Cardiac fibroblast (primary cell): ENCODE data around the gene TSC22D1.
"Not testable (repeated sequence)": the region's sequence is repeated elsewhere in the genome, so short reads cannot be mapped to it uniquely, and the experiment has no call there.

Experiments used
- DNase-seq, 2 donors: peaks; one replicate each; pipeline versions ENCODE4 v3.0.0 to v3.0.0-alpha.2; 2010; ENCODE audit warnings: low read depth in 2 of 2
- H3K4me3 ChIP-seq, 2 donors: replicated peaks in 1 of 2; 1 replicate in 1 of 2; 2 replicates in 1 of 2; pipeline ENCODE4 v1.5.1; 2011; ENCODE audit warnings: low read depth in 2 of 2, low read length in 2 of 2, mild to moderate bottlenecking in 2 of 2, moderate library complexity in 1 of 2
- CTCF ChIP-seq: IDR thresholded peaks from one replicate; pipeline ENCODE4 v1.5.1; 2011; ENCODE audit warnings: low read depth, mild to moderate bottlenecking, low read length, inconsistent platforms

TSC22D1 gene

DNA sequence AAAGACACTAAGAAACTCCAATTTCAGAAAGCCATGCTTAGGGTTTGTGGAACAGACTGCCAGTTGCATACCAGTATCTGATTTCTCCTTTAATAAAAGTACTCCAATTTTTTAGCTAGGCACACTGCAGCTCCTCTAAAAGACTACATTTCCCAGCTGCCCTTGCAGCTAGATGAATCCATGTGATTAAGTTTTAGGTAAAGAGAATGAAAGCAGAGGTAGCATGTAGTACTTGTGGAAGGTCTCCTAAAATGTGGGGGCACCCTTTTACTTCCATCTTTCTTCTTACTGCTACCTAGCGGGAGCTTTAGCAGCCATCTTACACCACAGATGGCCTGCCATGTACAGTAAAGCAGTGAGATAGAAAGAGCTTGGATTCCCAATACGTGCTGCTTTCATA is 33.0 kb upstream of the TSC22D1 start:
- H3K4me3 ChIP-seq = no peak overlapping the region
- TF ChIP-seq CTCF = no peak
- DNase-seq = no peak

DNA sequence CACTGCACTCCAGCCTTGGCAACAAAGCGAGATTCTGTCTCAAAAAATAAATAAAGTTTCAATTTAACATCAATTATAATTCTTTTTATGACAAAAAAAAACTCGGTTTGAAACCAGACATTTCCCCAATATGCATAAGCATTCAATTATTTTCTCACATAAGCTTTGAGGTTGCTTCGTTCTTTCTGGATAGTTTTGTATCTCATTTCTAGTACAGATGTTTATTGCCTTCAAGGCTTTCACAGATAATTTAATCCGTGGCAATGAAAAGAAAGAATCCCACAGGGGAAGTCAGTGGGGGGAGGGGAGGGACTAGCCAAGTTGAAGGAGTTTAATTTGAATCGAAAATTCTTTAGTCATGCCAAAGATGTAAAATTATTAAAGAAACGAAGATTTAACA is 29.6 kb upstream of the TSC22D1 start:
- DNase-seq = no peak
- no peak for TF ChIP-seq CTCF
- no peak overlapping the region for H3K4me3 ChIP-seq

DNA sequence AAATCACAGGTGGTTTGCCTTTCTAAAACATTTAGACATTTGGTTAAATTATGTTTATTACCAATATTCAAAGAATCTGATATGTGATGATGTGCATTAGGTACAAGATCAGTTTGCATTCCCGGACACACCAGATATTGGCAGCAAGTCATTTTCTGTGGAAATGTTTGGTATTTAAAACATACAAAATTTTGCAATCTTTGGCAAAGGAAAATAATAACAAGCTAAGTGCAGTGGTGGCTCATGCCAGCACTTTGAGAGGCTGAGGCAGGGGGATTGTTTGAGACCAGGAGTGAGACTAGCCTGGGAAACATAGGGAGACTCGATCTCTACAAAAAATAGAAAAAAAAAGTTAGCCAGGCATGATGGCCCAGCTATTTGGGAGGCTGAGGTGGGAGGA is 29.1 kb upstream of the TSC22D1 start:
- peak; percentile 10 to 32 for DNase-seq
- no peak for TF ChIP-seq CTCF
- H3K4me3 ChIP-seq = no peak overlapping the region

DNA sequence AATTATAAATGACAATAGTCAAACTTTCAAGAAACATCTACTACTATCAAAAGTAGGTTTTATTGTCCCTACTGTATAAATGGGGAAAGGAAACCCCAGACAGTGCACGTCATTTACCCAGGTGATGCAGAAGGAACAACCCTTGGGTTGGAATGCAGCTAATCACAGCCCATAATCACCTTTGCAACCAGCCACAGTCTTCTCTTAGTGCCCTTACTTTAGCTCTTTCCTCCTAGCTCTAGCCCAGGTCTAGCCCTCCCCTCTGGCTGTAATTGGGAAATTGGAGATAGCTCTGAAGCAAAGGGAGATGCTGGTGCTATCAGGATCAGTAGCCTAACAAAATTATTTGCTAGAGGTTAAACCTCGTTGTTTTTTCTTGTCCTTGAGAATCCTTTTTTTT is 25.5 kb upstream of the TSC22D1 start:
- DNase-seq = no peak
- no peak for TF ChIP-seq CTCF
- H3K4me3 ChIP-seq = no peak overlapping the region

DNA sequence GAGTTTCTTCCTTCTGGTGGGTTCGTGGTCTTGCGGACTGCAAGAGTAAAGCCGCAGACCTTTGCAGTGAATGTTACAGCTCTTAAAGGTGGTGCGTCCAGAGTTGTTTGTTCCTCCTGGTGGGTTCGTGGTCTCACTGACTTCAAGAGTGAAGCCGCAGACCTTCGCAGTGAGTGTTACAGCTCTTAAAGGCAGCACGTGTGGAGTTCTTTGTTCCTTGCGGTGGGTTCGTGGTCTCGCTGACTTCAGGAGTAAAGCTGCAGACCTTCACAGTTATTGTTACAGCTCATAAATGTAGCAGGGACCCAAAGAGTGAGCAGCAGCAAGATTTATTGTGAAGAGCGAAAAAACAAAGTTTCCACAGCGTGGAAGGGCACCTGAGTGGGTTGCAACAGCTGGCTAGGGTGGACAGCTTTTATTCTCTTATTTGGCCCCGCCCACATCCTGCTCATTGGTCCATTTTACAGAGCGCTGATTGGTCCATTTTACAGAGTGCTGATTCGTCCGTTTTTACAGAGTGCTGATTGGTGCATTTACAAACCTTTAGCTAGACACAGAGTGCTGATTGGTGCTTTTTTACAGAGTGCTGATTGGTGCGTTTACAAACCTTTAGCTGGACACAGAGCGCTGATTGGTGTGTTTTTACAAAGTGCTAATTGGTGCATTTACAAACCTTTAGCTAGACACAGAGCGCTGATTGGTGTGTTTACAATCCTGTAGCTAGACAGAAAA is 17.9 kb upstream of the TSC22D1 start:
- H3K4me3 ChIP-seq = not testable (repeated sequence)

DNA sequence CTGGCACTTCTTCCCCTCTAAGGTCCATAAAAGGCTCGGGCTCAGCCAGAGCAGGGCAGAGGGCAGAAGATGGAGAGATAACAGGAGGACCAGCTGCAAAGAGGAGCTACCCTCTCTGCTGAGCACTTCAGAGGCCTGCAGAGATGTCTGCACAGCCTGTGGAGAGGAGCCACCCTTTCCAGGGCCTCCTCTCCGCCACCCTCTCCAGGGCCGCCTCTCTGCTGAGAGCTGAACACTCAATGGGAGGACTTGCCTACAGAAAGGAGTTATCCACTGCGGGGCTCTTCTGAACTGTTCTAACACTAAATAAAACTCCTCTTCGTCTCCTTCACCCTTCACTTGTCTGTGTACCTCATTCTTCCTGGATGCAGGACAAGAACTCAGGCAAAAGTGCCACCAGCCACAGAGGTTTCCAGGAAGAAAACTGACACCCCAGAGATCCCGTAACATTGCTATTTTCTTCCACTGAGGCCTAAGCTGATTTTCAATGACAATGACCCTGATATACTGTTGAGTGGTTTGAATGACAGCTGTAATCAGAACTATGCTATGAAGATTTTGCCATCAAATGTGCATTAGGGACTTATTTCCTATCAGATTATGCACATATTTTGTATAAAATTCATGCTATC is 16.2 kb upstream of the TSC22D1 start:
- no peak for TF ChIP-seq CTCF
- no peak overlapping the region for H3K4me3 ChIP-seq
- DNase-seq = no peak

More for the DNA sequence above, 17.9 kb upstream of the TSC22D1 start:
- not testable (repeated sequence) for DNase-seq

DNA sequence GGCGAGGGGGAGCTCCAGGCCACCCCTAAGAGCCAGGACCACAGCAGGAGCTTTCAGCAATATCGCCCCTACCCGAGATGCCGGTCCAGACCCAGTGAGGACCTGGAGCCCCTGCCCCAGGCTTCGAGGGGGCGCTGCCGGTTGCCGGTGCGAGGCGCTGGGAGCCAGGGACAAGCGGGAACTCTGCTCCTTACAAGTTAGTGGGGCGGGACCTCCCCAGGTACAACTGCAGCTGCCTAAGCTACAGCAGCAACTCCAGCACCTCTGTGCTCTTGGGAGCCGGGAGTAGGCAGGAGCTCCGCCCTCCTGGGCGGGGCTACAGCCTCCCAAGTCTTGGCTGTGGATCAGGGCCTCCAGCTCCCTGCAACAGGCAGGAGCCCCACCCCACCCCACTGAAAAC is 15.2 kb upstream of the TSC22D1 start:
- DNase-seq = no peak
- TF ChIP-seq CTCF = no peak
- H3K4me3 ChIP-seq = no peak overlapping the region
